SU-DHL-6 (cell line): ENCODE measurements around the gene STK38L.

Experiments
- H2AFZ ChIP-seq: fragments of 200-600 bp; sonication (generic); 2 replicates; pipeline ENCODE4 v1.6.1; 2014; ENCODE audit warnings: low read depth, mild to moderate bottlenecking, moderate library complexity, mixed read lengths, antibody characterized with exemption, low read length; ENCODE audit not compliant: severe bottlenecking
- H3F3A ChIP-seq: fragments of 200-600 bp; shearing (Covaris generic); 2 replicates; pipeline ENCODE4 v1.6.0; 2016; ENCODE audit warnings: antibody characterized with exemption, mild to moderate bottlenecking; ENCODE audit not compliant: insufficient read depth
- H3K27ac ChIP-seq: fragments of 200-600 bp; sonication (generic); 2 replicates; pipeline ENCODE4 v1.5.1; 2016; ENCODE audit warnings: low read depth, mild to moderate bottlenecking, low read length, moderate library complexity, mixed read lengths
- H3K27me3 ChIP-seq: fragments of 200-600 bp; sonication (generic), shearing (Covaris generic); 2 replicates; pipeline ENCODE4 v1.6.0; 2014; ENCODE audit warnings: mild to moderate bottlenecking, low read length
- H3K36me3 ChIP-seq: fragments of 200-600 bp; sonication (generic); 2 replicates; pipeline ENCODE4 v1.6.1; 2014; ENCODE audit warnings: mild to moderate bottlenecking, low read length, mixed read lengths
- H3K4me2 ChIP-seq: fragments of 300-600, 200-600 bp; shearing (Covaris generic), sonication (generic); 2 replicates; pipeline ENCODE4 v1.6.0; 2014; ENCODE audit warnings: low read length, low read depth, mild to moderate bottlenecking; ENCODE audit not compliant: poor library complexity, severe bottlenecking
- H3K4me3 ChIP-seq: fragments of 200-600 bp; sonication (generic); 2 replicates; pipeline ENCODE4 v1.5.1; 2014; ENCODE audit warnings: antibody characterized with exemption, low read length, mild to moderate bottlenecking, mixed read lengths; ENCODE audit not compliant: insufficient read depth, poor library complexity, severe bottlenecking
- H3K79me2 ChIP-seq: fragments of 200-600 bp; sonication (generic); 2 replicates; pipeline ENCODE4 v1.6.1; 2014; ENCODE audit warnings: mild to moderate bottlenecking, low read length, moderate library complexity; ENCODE audit not compliant: insufficient read depth
- H3K9ac ChIP-seq: fragments of 200-600 bp; sonication (generic); 2 replicates; pipeline ENCODE4 v1.7.0; 2014; ENCODE audit warnings: mild to moderate bottlenecking, low read length
- H3K9me2 ChIP-seq: fragments of 200-600 bp; sonication (generic); replicated peaks from 2 replicates; pipeline ENCODE4 v1.6.1; 2014; ENCODE audit warnings: low read length; ENCODE audit not compliant: insufficient read depth
- H3K9me3 ChIP-seq: fragments of 200-600 bp; sonication (generic); 2 replicates; pipeline ENCODE4 v1.6.1; 2014; ENCODE audit warnings: low read length, mixed read lengths; ENCODE audit not compliant: insufficient read depth
- H4K20me1 ChIP-seq: fragments of 200-600 bp; sonication (generic); 2 replicates; pipeline ENCODE4 v1.6.1; 2014; ENCODE audit warnings: low read depth, mild to moderate bottlenecking, antibody characterized with exemption, low read length, moderate library complexity, mixed read lengths
- CTCF ChIP-seq: fragments of 200-600 bp; sonication (generic); IDR thresholded peaks from one replicate; pipeline ENCODE4 v1.5.1; 2017; ENCODE audit warnings: antibody characterized with exemption, mild to moderate bottlenecking, low read length, moderate library complexity; ENCODE audit not compliant: insufficient read depth, poor library complexity, severe bottlenecking
- EZH2phosphoT487 ChIP-seq: fragments of 200-600 bp; sonication (generic), shearing (Covaris generic); conservative IDR thresholded peaks from 2 replicates; pipeline ENCODE4 v1.6.1; 2018; ENCODE audit warnings: mild to moderate bottlenecking, antibody characterized with exemption, low read length, moderate library complexity, mixed read lengths

Gene STK38L

DNA sequence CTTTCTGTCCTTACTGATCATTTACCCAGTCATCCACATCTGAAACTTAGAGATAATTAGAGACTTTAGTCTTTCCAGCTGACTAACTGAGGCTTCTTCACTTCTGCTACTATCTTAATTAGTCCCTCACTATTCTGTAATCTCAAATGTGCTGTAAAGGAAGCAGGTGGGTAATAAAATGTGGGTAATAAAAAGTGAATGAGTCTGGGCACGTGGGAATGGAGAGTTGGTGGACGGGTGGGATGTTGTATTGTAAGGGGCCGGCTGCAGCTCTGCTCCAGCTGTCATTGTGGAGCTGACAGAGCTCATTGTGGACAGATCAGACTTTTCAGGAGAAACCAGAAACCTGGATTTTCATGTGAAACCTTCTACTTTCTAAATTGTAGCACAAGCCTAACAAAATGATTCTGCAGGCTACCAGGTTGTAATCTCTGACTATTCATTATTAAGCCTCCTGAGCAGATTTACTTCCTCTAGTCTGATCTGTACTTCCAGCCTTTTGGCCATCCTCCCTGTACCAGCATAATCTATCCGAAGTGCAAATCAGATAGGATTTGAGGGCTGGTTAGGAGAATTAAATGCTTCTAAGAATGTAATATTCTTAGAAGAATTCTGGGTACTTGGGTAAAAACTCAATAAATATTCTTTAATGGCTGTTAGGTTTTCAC lies 46.5 kb downstream of the STK38L start:
- Histone ChIP-seq H3K27me3 (no peaks in the 10 kb centered on the region), H3K4me3 (no peak overlapping the region), H3K27ac (no peak overlapping the region), H2AFZ (no peak overlapping the region), H3K79me2 (no peaks in the 10 kb centered on the region), H4K20me1 (no peaks in the 10 kb centered on the region), H3K36me3 (no peaks in the 10 kb centered on the region), H3K9ac (no peak overlapping the region), H3F3A (no peaks in the 10 kb centered on the region), H3K9me2 (no peaks in the 10 kb centered on the region), H3K4me2 (no peak overlapping the region), H3K9me3 (no peaks in the 10 kb centered on the region)
- TF ChIP-seq EZH2phosphoT487 (no peak), CTCF (no peak)

GRCh38 chr12:27291862-27292261 lies 47.8 kb downstream of the STK38L start:
- no peaks in the 10 kb centered on the region for H3K36me3 ChIP-seq
- H3K9me2 ChIP-seq, result no peaks in the 10 kb centered on the region
- TF ChIP-seq EZH2phosphoT487, result no peak
- no peak for TF ChIP-seq CTCF
- H3K27me3 ChIP-seq, result no peaks in the 10 kb centered on the region
- no peak overlapping the region for H2AFZ ChIP-seq
- no peaks in the 10 kb centered on the region for H3K9me3 ChIP-seq
- no peak overlapping the region for H3K4me2 ChIP-seq
- no peak overlapping the region for H3K4me3 ChIP-seq
- no peaks in the 10 kb centered on the region for H4K20me1 ChIP-seq
- no peak overlapping the region for H3K9ac ChIP-seq
- H3K79me2 ChIP-seq, result no peaks in the 10 kb centered on the region
- no peak overlapping the region for H3K27ac ChIP-seq
- H3F3A ChIP-seq, result no peaks in the 10 kb centered on the region

DNA sequence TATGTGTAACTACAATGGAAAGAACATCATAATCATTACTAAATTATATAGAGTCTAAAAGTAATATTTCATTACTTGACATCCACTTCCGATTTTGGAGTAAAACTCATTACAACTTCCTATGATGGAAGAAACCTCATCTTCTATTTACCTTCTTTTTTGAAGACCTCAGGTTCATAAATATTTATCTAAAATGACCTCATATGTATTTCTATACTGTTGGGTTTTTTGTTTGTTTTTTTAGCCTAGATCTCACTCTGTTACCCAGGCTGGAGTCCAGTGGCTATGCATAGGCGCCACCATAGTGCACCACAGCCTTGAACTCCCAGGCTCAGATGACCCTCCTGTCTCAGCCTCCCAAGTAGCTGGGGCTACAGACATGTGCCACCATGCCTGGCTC lies 48.6 kb downstream of the STK38L start:
- no peak overlapping the region for H3K4me2 ChIP-seq
- H2AFZ ChIP-seq, result no peak overlapping the region
- H3K27me3 ChIP-seq, result no peaks in the 10 kb centered on the region
- no peaks in the 10 kb centered on the region for H4K20me1 ChIP-seq
- no peak overlapping the region for H3K27ac ChIP-seq
- no peaks in the 10 kb centered on the region for H3K9me2 ChIP-seq
- no peak overlapping the region for H3K9ac ChIP-seq
- no peaks in the 10 kb centered on the region for H3K36me3 ChIP-seq
- no peak for TF ChIP-seq EZH2phosphoT487
- TF ChIP-seq CTCF, result no peak
- H3F3A ChIP-seq, result no peaks in the 10 kb centered on the region
- H3K4me3 ChIP-seq, result no peak overlapping the region
- no peaks in the 10 kb centered on the region for H3K79me2 ChIP-seq
- H3K9me3 ChIP-seq, result no peaks in the 10 kb centered on the region
